Neuronal stem cell (in vitro differentiated cells): ENCODE data around the gene TOMM22.

Source experiments
- DNase-seq: peaks from one replicate; pipeline ENCODE4 v3.0.0-alpha.2; 2013; ENCODE audit warnings: low spot score
- H2AFZ ChIP-seq: one replicate; pipeline ENCODE4 v1.6.1; 2013; ENCODE audit warnings: mild to moderate bottlenecking, low read length, inconsistent platforms
- H2AK5ac ChIP-seq: 2 replicates; pipeline ENCODE4 v1.6.1; 2013; ENCODE audit warnings: low read depth, mild to moderate bottlenecking, inconsistent platforms, low read length, moderate library complexity, mixed read lengths
- H2BK120ac ChIP-seq: 2 replicates; pipeline ENCODE4 v1.6.1; 2013; ENCODE audit warnings: low read depth, mild to moderate bottlenecking, inconsistent platforms, low read length, moderate library complexity, mixed read lengths
- H2BK12ac ChIP-seq: one replicate; pipeline ENCODE4 v1.6.1; 2013; ENCODE audit warnings: low read length, inconsistent platforms
- H2BK15ac ChIP-seq: 2 replicates; pipeline ENCODE4 v1.6.1; 2013; ENCODE audit warnings: mild to moderate bottlenecking, low read length, inconsistent platforms, mixed read lengths
- H2BK5ac ChIP-seq: one replicate; pipeline ENCODE4 v1.6.1; 2013; ENCODE audit warnings: inconsistent platforms, mild to moderate bottlenecking, low read length, moderate library complexity
- H3K14ac ChIP-seq: one replicate; pipeline ENCODE4 v1.6.1; 2013; ENCODE audit warnings: low read length, inconsistent platforms
- H3K18ac ChIP-seq: 2 replicates; pipeline ENCODE4 v1.6.1; 2013; ENCODE audit warnings: low read length, inconsistent platforms
- H3K23ac ChIP-seq: 2 replicates; pipeline ENCODE4 v1.6.1; 2013; ENCODE audit warnings: low read depth, mild to moderate bottlenecking, mixed read lengths, low read length, inconsistent platforms; ENCODE audit not compliant: poor library complexity
- H3K27ac ChIP-seq: replicated peaks from 3 replicates; pipeline ENCODE4 v1.5.1; 2013; ENCODE audit warnings: low read length, inconsistent platforms
- H3K27me3 ChIP-seq, 3 experiments: 2 replicates each; pipeline ENCODE4 v1.6.1; 2013; ENCODE audit warnings: low read length in 3 of 3, mild to moderate bottlenecking in 2 of 3, inconsistent platforms in 1 of 3, low read depth in 1 of 3, mixed read lengths in 1 of 3, moderate library complexity in 1 of 3; ENCODE audit not compliant: control insufficient read depth in 3 of 3, insufficient read depth in 3 of 3
- H3K36me3 ChIP-seq, 2 donors: replicated peaks in 1 of 2; 2 replicates each; pipeline ENCODE4 v1.6.1; 2013; ENCODE audit warnings: low read length in 2 of 2; ENCODE audit not compliant: control insufficient read depth in 2 of 2, insufficient read depth in 2 of 2
- H3K4ac ChIP-seq: 2 replicates; pipeline ENCODE4 v1.6.1; 2013; ENCODE audit warnings: inconsistent platforms, mild to moderate bottlenecking, low read length, moderate library complexity
- H3K4me1 ChIP-seq, 2 donors: 1 replicate in 1 of 2; 2 replicates in 1 of 2; pipeline ENCODE4 v1.6.1; 2013; ENCODE audit warnings: low read length in 2 of 2, low read depth in 1 of 2; ENCODE audit not compliant: control insufficient read depth in 2 of 2, insufficient read depth in 1 of 2
- H3K4me2 ChIP-seq: one replicate; pipeline ENCODE4 v1.6.1; 2013; ENCODE audit warnings: mild to moderate bottlenecking, low read length, inconsistent platforms; ENCODE audit not compliant: insufficient read depth, poor library complexity, severe bottlenecking
- H3K4me3 ChIP-seq, 2 donors: 2 replicates each; pipeline ENCODE4 v1.5.1; 2013; ENCODE audit warnings: low read length in 2 of 2, mild to moderate bottlenecking in 2 of 2, inconsistent platforms in 1 of 2, moderate library complexity in 1 of 2
- H3K79me1 ChIP-seq: one replicate; pipeline ENCODE4 v1.6.1; 2013; ENCODE audit warnings: low read depth, mild to moderate bottlenecking, inconsistent platforms, low read length, moderate library complexity
- H3K9ac ChIP-seq: one replicate; pipeline ENCODE4 v1.6.1; 2013; ENCODE audit warnings: mild to moderate bottlenecking, low read depth, low read length, inconsistent platforms; ENCODE audit not compliant: poor library complexity
- H3K9me3 ChIP-seq, 2 donors: replicated peaks in 1 of 2; 2 replicates each; pipeline versions ENCODE3 to v1.6.1; 2013; ENCODE audit warnings: low read length in 2 of 2, mild to moderate bottlenecking in 2 of 2, inconsistent platforms in 1 of 2, low read depth in 1 of 2, mixed read lengths in 1 of 2, moderate library complexity in 1 of 2; ENCODE audit not compliant: control insufficient read depth in 2 of 2, insufficient read depth in 1 of 2
- H4K8ac ChIP-seq: one replicate; pipeline ENCODE4 v1.6.1; 2013; ENCODE audit warnings: low read depth, mild to moderate bottlenecking, inconsistent platforms, low read length, moderate library complexity
- H4K91ac ChIP-seq: one replicate; pipeline ENCODE4 v1.6.1; 2013; ENCODE audit warnings: low read length, low read depth, mild to moderate bottlenecking, inconsistent platforms; ENCODE audit not compliant: poor library complexity
- WGBS, 2 donors: extraction: QIAGEN DNeasy Blood & Tissue Kit; methylation state at CpG; one replicate each; pipeline ENCODE4 v1.1.7; 2013; ENCODE audit warnings: missing lambda C conversion rate in 2 of 2, mixed read lengths in 1 of 2; ENCODE audit not compliant: insufficient read length in 2 of 2, insufficient replicate concordance in 1 of 2; ENCODE audit errors: extremely low coverage in 2 of 2; 5-methylcytosine and 5-hydroxymethylcytosine counted together

The TOMM22 gene

GRCh38 chr22:38652859-38653258 is 28.9 kb upstream of the TOMM22 start:
- no peak for DNase-seq

DNA sequence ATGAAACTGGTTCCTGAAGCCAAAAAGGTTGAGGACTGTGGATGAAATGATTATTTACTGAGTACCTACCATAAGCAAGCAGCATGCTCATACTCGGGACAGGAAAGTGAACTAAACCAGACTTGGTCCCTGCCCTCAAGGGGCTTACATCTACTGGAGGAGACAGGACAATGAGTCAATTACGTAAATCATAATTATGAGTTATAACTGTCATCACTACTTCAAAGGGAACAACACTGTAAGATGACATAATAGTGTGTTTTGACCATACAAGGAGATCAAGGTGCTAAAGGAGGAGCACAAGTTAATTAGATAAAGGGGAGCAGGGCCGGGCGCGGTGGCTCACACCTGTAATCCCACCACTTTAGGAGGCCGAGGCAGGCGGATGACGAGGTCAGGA is 28.0 kb upstream of the TOMM22 start:
- H2AK5ac ChIP-seq = no peak overlapping the region
- H3K4me2 ChIP-seq = no peak overlapping the region

More at GRCh38 chr22:38652859-38653258, 28.9 kb upstream of the TOMM22 start:
- Histone ChIP-seq H3K4me1 (peaks cover 5 to 7% of the 10 kb centered on the region in 2 donors), H3K4me3 (no peak overlapping the region), H4K91ac (no peak overlapping the region), H3K4ac (no peak overlapping the region), H3K36me3 (peaks cover 9 to 10% of the 10 kb centered on the region in 2 donors), H3K23ac (no peak overlapping the region), H2BK120ac (no peak overlapping the region), H3K14ac (no peak overlapping the region), H2BK12ac (no peak overlapping the region), H3K79me1 (peaks cover 3% of the 10 kb centered on the region), H4K8ac (no peak overlapping the region), H3K27ac (no peak overlapping the region), H3K27me3 (no peaks in the 10 kb centered on the region), H3K4me2 (no peak overlapping the region), H3K18ac (no peak overlapping the region), H2BK15ac (no peak overlapping the region), H3K9me3 (no peaks in the 10 kb centered on the region), H2AFZ (no peak overlapping the region), H3K9ac (no peak overlapping the region), H2BK5ac (no peak overlapping the region), H2AK5ac (no peak overlapping the region)

GRCh38 chr22:38655519-38656255 is 26.1 kb upstream of the TOMM22 start:
- H3K23ac ChIP-seq = peak overlapping the region; percentile 1
- peak overlapping the region; percentile 78 for H3K18ac ChIP-seq
- H2BK15ac ChIP-seq = no peak overlapping the region
- no peaks in the 10 kb centered on the region for H3K27me3 ChIP-seq
- no peak overlapping the region for H3K14ac ChIP-seq
- H3K9ac ChIP-seq = no peak overlapping the region
- no peaks in the 10 kb centered on the region for H3K9me3 ChIP-seq
- no peak overlapping the region for H4K91ac ChIP-seq
- DNase-seq = no peak
- H2AFZ ChIP-seq = peak overlapping the region; percentile 95
- peak overlapping the region; percentile 72 for H3K4me2 ChIP-seq
- no CpG with 5 or more reads among the region's 22 CpGs for WGBS, 2 donors
- peak overlapping the region; percentile 81 to 99 for H3K4me3 ChIP-seq
- H2BK12ac ChIP-seq = peak overlapping the region; percentile 43
- H3K79me1 ChIP-seq = peaks cover 3% of the 10 kb centered on the region
- H2BK5ac ChIP-seq = peak overlapping the region; percentile 99
- no peak overlapping the region for H2AK5ac ChIP-seq
- H3K4ac ChIP-seq = no peak overlapping the region
- H3K27ac ChIP-seq = peak overlapping the region; percentile 95
- H4K8ac ChIP-seq = no peak overlapping the region
- peaks cover 3 to 5% of the 10 kb centered on the region in 2 donors for H3K36me3 ChIP-seq
- peaks cover 5 to 7% of the 10 kb centered on the region in 2 donors for H3K4me1 ChIP-seq
- no peak overlapping the region for H2BK120ac ChIP-seq

More for the DNA sequence above, 28.0 kb upstream of the TOMM22 start:
- Histone ChIP-seq H2BK5ac (no peak overlapping the region), H2BK12ac (no peak overlapping the region), H3K9ac (no peak overlapping the region), H3K18ac (no peak overlapping the region), H3K14ac (no peak overlapping the region), H2AFZ (no peak overlapping the region), H2BK120ac (no peak overlapping the region), H2BK15ac (no peak overlapping the region), H3K4ac (no peak overlapping the region), H4K8ac (no peak overlapping the region), H3K79me1 (peaks cover 3% of the 10 kb centered on the region), H3K27ac (no peak overlapping the region), H3K4me1 (peaks cover 5 to 7% of the 10 kb centered on the region in 2 donors), H3K4me3 (no peak overlapping the region), H4K91ac (no peak overlapping the region), H3K36me3 (peaks cover 6 to 8% of the 10 kb centered on the region in 2 donors), H3K23ac (no peak overlapping the region), H3K9me3 (no peaks in the 10 kb centered on the region), H3K27me3 (no peaks in the 10 kb centered on the region)
- WGBS, 2 donors = no CpG with 5 or more reads among the region's 8 CpGs
- DNase-seq = no peak

DNA sequence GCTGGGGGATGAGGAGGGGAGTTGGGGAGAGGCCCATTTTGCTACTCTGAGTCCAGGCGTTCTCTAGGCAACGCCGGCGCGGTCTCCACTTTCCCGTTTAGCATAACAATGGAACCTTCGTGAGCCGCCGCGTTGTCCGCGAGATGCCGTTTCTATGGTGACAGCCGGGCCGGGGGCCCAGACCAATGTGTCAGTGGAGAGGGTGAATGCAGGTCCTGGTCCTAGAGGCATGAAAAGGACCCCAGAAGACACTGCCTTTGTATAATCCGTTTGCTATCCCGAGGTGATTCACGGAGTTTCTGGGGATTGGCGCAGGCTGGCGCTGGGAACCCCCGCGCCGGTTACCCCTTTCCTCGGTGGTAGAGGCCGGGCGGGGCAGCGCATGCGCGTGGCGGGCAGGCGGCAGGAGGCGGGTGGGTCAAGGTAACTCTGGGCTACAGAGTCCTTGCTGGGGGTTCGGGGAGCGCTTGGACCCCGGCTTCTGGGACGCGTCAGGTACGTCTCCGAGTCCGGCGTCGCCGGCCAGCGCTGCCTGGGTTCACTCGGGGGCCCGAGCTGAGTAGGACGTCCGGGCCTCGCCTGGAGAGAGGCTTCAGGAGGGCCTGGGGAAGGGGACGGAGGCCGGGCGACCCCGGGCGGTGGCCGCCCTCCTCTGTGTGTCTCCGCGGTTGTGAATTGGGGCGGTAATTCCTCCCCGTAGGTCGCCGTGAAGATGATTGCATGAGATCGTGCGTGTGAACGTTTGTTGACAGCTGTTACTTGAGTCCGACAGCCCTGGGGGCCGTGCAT is 25.3 kb upstream of the TOMM22 start, which contains the start of the genes CBY1 and FAM227A:
Gene CBY1 (plus strand): TSS at position 383 of the 789 bp plus-strand sequence. CDS start 11,417 bp downstream, outside the sequence.
Gene FAM227A (minus strand): TSS at position 137 of the 789 bp plus-strand sequence. CDS start 6,224 bp downstream, outside the sequence.
- Histone ChIP-seq H3K27me3 (no peaks in the 10 kb centered on the region), H3K9me3 (no peaks in the 10 kb centered on the region), H3K4me1 (peaks cover 5 to 7% of the 10 kb centered on the region in 2 donors), H3K23ac (peak within 1 kb of the TSS; percentile 1), H3K18ac (peak within 1 kb of the TSS; percentile 92), H3K4me3 (peak within 1 kb of the TSS; percentile 81 to 99), H4K8ac (no peak within 1 kb of the TSS), H3K36me3 (peaks cover 0 to 11% of the 10 kb centered on the region in 2 donors), H3K4ac (no peak within 1 kb of the TSS), H3K14ac (peak within 1 kb of the TSS; percentile 56), H2BK15ac (peak within 1 kb of the TSS; percentile 2), H4K91ac (no peak within 1 kb of the TSS), H3K27ac (peak within 1 kb of the TSS; percentile 95), H2AK5ac (no peak within 1 kb of the TSS), H2BK5ac (peak within 1 kb of the TSS; percentile 99), H3K9ac (peak within 1 kb of the TSS; percentile 91), H2AFZ (peak within 1 kb of the TSS; percentile 95), H2BK120ac (no peak within 1 kb of the TSS), H3K79me1 (peaks cover 3% of the 10 kb centered on the region), H2BK12ac (peak within 1 kb of the TSS; percentile 43), H3K4me2 (peak within 1 kb of the TSS; percentile 72)
- DNase-seq = peak; percentile 94
- no CpG with 5 or more reads among the region's 66 CpGs for WGBS, 2 donors
